ENCODE data around the gene ERC2. TPM values are rescaled to one million over a fixed set of nuclear protein-coding genes. Genes with fewer than 3 reads are reported as not detected.

ERC2 gene
- total and polyA plus RNA-seq, 2 donors (not counting 1 experiment from before 2014, with no cell fraction given), result 0.14 to 0.17 TPM

DNA sequence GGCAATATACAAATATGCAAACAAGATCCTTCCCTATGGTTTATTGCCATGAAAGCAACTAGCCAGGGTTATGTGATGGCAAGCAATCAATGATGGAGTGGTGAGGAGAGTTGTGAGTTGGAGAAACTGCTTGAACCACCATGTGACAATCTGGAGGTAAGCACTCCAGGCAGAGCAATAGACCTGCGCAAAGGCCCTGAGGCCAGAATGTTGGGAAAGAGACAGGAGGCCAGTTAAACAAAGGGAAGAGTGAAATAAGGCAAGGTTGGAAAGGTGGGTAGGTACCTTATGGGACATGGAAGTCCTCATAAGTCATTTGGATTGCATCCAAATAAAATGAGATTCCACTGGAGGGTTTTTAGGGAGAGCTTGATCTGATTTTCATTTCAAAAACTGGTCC, 901.1 kb downstream of the ERC2 start:
- no peaks in the 10 kb centered on the region for H4K20me1 ChIP-seq (ENCODE audit: control insufficient read depth, extremely low read depth, insufficient read depth, low read length)
- H3K27me3 ChIP-seq (ENCODE audit: control insufficient read depth, insufficient read depth, low read length), result no peaks in the 10 kb centered on the region
- H3K36me3 ChIP-seq (ENCODE audit: control insufficient read depth, insufficient read depth, low read length), result no peaks in the 10 kb centered on the region
- no peaks in the 10 kb centered on the region for H3K79me2 ChIP-seq (ENCODE audit: control insufficient read depth, insufficient read depth, low read length)
- H3K4me3 ChIP-seq (replicated peaks in 1 of 4; ENCODE audit: control extremely low read depth in 1 of 4, insufficient read depth in 1 of 4, low read depth in 3 of 4, low read length in 4 of 4), result no peak overlapping the region
- no peak overlapping the region for H2AFZ ChIP-seq (ENCODE audit: low read length)
- H3K27ac ChIP-seq (ENCODE audit: insufficient read depth, low read length), result no peak overlapping the region
- no peak overlapping the region for H3K4me2 ChIP-seq (ENCODE audit: extremely low read depth, insufficient read depth, low read length)
- DNase-seq (ENCODE audit: low read depth in 2 of 2), result no peak
- H3K9ac ChIP-seq (ENCODE audit: insufficient read depth, low read length), result no peak overlapping the region
- H3K9me3 ChIP-seq (ENCODE audit: control insufficient read depth, insufficient read depth, low read depth, low read length), result no peaks in the 10 kb centered on the region
- TF ChIP-seq EZH2 (IDR thresholded peaks at IDR 0.05; ENCODE audit: low read length, missing control alignments) (no peak), CTCF (conservative IDR thresholded peaks at IDR 0.05 in 1 of 2, IDR thresholded peaks at IDR 0.05 in 1 of 2; ENCODE audit: low read depth in 1 of 2, low read length in 2 of 2) (no peak)
- H3K4me1 ChIP-seq (ENCODE audit: control insufficient read depth, extremely low read depth, insufficient read depth, low read length), result no peaks in the 10 kb centered on the region

- no peaks in the 10 kb centered on the region for H3K79me2 ChIP-seq (ENCODE audit: control insufficient read depth, insufficient read depth, low read length)
- H3K4me3 ChIP-seq (replicated peaks in 1 of 4; ENCODE audit: control extremely low read depth in 1 of 4, insufficient read depth in 1 of 4, low read depth in 3 of 4, low read length in 4 of 4), result no peak overlapping the region
- no peaks in the 10 kb centered on the region for H3K27me3 ChIP-seq (ENCODE audit: control insufficient read depth, insufficient read depth, low read length)
- no peaks in the 10 kb centered on the region for H3K36me3 ChIP-seq (ENCODE audit: control insufficient read depth, insufficient read depth, low read length)
- no peak for DNase-seq (ENCODE audit: low read depth in 2 of 2)
- no peak overlapping the region for H3K9ac ChIP-seq (ENCODE audit: insufficient read depth, low read length)
- TF ChIP-seq CTCF (conservative IDR thresholded peaks at IDR 0.05 in 1 of 2, IDR thresholded peaks at IDR 0.05 in 1 of 2; ENCODE audit: low read depth in 1 of 2, low read length in 2 of 2) (no peak), EZH2 (IDR thresholded peaks at IDR 0.05; ENCODE audit: low read length, missing control alignments) (no peak)
- no peak overlapping the region for H2AFZ ChIP-seq (ENCODE audit: low read length)
- no peak overlapping the region for H3K4me2 ChIP-seq (ENCODE audit: extremely low read depth, insufficient read depth, low read length)
- no peaks in the 10 kb centered on the region for H3K4me1 ChIP-seq (ENCODE audit: control insufficient read depth, extremely low read depth, insufficient read depth, low read length)
- no peaks in the 10 kb centered on the region for H3K9me3 ChIP-seq (ENCODE audit: control insufficient read depth, insufficient read depth, low read depth, low read length)
- H3K27ac ChIP-seq (ENCODE audit: insufficient read depth, low read length), result no peak overlapping the region
- H4K20me1 ChIP-seq (ENCODE audit: control insufficient read depth, extremely low read depth, insufficient read depth, low read length), result no peaks in the 10 kb centered on the region
These were observed 902.7 kb downstream of the ERC2 start for GRCh38 chr3:55565521-55565920.

DNA sequence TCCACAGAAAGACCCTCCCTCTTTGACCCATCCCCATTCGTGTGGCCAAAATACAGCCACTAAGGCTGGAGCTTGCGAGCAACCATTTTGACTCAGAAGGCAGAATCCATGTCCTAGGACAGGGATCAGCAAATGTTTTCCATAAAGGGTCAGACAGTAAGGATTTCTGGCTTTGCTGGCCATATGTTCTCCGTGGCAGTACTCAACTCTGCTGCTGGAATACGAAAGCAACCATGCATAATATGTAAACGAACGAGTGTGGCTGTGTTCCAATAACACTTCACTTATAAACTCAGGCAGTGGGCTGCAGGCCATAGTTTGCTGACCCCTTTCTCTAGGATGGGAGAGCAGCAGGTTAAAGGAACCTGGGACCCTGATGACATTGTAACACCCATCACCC, 903.5 kb downstream of the ERC2 start:
- Histone ChIP-seq H3K27ac (ENCODE audit: insufficient read depth, low read length) (no peak overlapping the region), H3K27me3 (ENCODE audit: control insufficient read depth, insufficient read depth, low read length) (no peaks in the 10 kb centered on the region), H3K4me1 (ENCODE audit: control insufficient read depth, extremely low read depth, insufficient read depth, low read length) (no peaks in the 10 kb centered on the region), H3K9me3 (ENCODE audit: control insufficient read depth, insufficient read depth, low read depth, low read length) (no peaks in the 10 kb centered on the region), H3K4me3 (replicated peaks in 1 of 4; ENCODE audit: control extremely low read depth in 1 of 4, insufficient read depth in 1 of 4, low read depth in 3 of 4, low read length in 4 of 4) (no peak overlapping the region), H3K36me3 (ENCODE audit: control insufficient read depth, insufficient read depth, low read length) (no peaks in the 10 kb centered on the region), H3K4me2 (ENCODE audit: extremely low read depth, insufficient read depth, low read length) (no peak overlapping the region), H3K9ac (ENCODE audit: insufficient read depth, low read length) (no peak overlapping the region), H3K79me2 (ENCODE audit: control insufficient read depth, insufficient read depth, low read length) (no peaks in the 10 kb centered on the region), H4K20me1 (ENCODE audit: control insufficient read depth, extremely low read depth, insufficient read depth, low read length) (no peaks in the 10 kb centered on the region), H2AFZ (ENCODE audit: low read length) (no peak overlapping the region)
- TF ChIP-seq CTCF (conservative IDR thresholded peaks at IDR 0.05 in 1 of 2, IDR thresholded peaks at IDR 0.05 in 1 of 2; ENCODE audit: low read depth in 1 of 2, low read length in 2 of 2), result no peak
- TF ChIP-seq EZH2 (IDR thresholded peaks at IDR 0.05; ENCODE audit: low read length, missing control alignments), result no peak
- DNase-seq (ENCODE audit: low read depth in 2 of 2), result peak in 1 of 2 donors; percentile 45

Measured in fibroblast of lung (primary cell).